Fibroblast of skin of scalp (primary cell): ENCODE data around the gene SLC12A7.

Source experiments
- DNase-seq: peaks from one replicate; pipeline ENCODE4 v3.0.0-alpha.2; 2013

The SLC12A7 gene

DNA sequence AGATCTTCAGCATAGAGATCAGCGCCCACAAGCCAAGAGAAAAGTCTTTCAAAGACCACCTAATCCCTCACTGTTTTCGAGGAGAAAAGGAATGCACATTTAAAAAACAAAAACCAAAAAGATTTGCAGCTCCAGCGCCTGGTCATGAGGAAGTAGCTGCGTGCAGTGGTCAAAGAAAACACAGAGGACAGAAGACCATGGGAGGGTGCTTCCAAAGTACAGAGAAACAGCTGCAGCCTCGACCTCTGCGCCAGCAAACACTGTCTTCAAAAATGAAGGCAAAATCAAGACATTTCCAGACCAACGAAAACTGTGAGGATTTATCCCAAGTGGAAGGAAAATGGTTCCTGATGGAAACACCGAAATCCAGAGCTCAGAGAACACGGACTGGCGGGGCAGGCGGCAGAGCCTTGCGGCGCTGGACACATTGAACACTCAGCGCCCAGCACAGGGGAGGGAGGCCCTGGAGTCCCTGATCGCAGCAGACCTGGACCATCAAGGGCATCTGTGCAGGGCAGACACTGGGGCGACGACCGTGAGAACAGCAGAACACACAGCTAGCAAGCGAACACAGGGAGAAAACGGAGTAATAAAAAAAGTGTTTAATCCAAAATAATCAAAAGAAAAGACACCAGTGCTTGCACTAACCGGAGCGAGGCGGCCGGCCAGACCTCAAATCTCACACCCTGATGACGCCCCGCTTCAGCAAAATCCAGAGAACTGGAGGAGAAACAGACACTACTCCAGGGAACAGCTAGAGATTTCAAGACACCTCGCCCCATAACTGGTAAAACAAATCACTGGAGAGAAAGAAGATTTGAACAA lies 12.6 kb upstream of the SLC12A7 start:
- DNase-seq, result no peak

DNA sequence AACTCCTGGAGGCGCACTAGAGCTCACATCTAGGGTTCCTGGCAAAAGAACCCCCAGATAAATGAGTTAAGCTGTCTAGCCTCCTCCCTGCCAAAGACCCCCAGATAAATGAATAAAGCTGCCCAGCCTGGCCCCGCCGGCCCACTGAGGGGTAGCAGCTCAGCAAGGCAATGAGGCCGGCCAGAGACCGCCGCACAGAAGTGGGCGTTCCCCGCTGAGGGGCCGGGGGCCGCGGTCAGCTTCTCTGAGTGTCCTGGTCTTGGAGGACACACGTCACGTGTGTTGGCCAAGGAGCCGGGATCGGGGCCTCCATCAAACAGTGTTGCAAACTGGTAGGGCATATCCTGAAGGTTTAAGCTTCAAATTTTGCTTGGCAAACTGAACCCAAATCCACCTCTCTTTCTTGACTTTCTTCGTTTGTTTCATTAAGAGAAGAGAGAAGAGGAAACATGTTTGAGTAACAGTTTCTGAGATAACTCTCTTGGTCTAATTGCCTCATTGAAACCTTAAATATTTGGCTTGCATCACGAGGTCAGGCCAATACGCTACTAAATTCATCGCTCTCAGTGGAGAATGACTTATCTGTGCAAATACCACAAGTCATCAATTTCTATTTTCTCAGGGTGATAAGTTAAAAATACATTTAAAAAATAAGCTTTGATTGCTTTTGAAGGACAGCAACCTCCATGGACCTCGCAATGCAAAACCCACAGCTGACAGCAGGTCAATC lies 11.7 kb upstream of the SLC12A7 start:
- no peak for DNase-seq

DNA sequence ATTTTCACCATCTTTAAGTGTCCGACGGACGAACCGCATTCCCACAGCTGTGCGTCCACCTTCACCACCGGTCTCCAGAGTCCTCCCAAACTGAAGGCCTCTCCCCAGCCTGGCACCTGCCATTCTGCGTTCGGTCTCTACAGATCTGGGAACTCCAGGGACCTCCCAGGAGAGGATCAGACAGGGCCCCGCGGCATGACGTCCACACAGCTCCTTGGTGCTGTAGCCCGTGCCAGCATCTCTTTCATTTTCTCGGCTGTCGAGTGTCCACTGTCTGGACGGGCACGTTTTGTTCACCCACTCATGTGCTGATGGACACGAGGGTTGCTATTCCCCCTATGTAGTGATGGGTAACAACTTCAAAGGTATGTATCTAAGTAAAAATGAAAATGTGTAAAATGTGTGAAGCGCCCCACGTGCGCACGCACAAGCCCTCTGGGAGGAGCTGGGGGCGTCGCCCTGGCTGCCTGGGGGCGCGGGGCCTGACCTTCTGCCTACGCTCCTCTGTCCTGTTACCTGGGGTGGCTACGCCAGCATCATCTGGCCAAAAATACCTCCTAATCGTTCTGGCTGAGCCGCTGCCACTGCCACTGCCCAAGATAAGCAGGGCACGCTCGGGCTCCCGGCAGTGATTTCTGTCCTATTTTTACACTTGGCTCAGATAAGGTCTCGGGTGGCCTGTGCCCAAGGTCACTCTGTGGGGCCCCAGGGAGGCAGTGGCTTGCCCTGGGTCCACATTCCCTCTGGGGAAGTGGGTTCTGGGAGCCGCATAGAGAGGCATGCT lies 10.8 kb upstream of the SLC12A7 start:
- DNase-seq, result no peak

DNA sequence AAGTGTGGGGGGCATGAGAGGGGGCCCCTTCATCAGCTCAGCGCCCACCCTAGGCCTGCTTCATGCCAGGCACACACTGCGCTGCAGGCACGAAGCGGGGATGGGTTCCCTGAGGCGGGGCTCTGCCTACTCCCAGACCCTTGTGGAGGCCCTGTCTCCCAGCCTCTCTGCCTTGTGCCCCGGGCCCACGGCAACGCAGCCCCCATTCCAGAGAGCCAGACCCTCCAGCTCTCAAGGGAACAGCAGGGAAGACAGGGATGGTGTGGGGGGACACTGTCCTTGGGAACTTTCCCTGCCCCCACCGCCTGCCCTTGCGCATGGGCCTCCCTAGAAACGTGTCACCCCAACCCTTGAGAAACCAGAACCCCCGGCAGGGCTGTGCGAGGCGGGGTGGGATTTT lies 10.0 kb upstream of the SLC12A7 start:
- DNase-seq, result no peak

DNA sequence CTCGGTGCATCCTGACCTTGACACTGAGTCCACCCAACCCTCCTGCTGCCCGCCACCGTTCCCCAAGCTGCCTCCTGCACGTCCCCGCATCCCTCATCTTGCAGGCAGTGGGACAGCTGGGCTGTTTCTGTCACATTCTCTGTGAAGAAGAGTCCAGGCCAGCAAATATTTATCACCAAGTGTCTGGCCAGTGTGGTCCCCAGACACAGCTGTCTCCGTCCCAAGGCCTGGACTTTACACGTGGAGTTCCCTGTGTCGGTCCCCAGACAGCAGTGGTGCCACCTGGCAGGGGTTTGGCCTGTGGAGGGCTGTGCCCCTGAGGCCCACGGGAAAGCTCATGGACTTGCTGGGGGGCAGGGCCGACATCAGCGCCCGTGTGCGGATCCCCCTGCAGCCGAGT lies 9.2 kb upstream of the SLC12A7 start:
- no peak for DNase-seq

DNA sequence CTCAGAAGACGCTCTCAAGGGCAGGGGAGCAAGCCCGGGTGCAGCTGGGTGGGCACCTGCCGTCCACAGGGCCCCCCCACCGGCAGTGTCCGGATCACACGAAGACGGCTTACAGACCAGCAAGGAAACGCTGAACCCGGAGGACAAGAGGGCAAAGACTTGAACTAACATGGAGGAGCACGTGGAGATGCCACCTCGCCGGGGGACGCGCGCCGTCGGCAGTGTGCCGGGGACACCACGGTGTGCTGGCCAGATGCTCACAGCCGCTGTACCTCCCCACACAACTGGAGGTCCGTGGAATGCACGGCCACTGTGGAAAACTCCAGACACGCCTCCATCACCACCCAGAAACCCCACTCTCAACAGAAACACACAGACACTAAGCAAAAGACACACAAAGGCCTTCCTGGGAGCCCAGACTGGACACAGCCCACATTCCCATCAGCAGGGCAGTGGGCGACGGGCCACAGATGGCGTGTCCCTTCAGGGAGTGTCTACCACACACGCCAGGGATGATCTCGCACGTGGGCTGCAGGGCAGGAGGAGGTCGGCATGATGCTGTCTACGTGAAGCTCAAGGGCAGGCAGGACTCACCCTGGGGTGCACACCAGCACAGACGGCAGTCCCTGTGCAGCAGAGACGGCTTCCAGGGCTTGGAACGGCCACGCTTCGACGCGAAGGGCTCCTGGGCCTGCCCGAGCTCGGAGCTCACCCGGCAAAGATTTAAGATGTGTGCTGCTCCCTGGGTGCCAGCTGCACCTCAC lies 8.6 kb upstream of the SLC12A7 start:
- no peak for DNase-seq

DNA sequence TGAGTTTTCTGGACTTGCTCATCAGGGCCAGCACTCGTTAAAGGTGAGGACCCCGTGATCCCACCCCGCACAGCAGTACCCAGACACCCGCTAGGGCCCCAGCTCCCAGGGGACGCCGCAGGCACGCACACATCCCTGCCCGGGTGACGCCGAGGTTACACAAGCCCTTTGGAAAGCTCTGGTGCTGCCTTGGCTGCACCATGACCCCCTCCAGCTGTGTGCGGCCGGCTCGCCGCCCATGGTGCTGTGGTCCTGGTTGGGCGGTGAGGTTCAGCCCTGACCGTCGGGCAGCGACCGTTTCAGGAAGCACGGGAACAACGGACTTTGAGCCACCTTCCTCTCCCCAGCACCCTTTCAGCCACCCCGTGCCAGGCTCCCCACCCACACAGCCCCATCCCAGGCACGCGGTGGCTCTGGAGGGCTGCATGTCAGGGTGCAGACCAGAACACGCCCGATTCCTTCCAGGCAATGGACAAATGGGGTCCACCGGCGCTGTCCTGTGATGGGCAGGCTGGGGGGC lies 7.5 kb upstream of the SLC12A7 start:
- no peak for DNase-seq

DNA sequence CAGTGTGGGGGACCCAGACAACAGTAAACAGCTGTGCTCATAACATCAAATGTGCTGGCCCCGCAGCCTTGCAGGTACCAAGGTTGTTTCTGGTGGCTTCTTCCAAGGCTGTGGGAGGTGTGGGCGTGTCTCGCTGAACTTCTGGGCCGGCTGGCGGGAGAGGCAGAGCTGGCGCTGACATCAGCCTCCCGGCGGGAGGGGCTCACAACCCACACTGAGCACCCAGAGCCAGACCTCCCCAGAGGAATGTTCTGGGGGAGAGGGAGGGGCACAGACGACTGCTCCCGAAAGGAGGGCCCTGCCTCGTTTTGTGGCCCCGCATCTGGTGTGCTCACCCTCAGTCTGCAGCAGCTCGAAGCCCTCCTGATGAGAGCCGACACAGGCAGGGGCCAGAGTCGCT lies 6.9 kb upstream of the SLC12A7 start:
- DNase-seq, result no peak

DNA sequence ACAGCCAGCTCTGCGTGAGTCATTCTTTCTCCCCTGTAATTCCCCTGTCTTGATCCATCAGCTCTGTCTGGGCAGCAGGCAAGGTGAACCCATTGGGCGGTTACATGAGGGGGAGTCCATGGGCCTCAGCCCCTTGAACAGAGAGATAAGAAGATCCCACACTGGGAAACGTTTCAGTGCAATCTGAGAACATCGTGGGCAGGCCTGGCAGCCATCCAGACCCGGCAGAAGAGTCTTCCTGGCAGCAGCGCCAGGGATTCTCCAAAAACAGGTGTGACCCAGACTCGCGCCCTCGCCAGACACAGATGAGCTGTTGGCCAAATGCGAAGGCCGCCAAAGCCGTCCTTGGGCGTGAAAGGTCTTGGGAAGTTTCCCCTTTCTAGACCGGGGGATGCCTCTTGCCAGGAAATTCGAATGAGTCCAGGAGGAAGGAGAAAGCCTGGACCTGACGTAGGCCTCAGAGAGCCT lies 6.4 kb upstream of the SLC12A7 start:
- DNase-seq, result no peak

DNA sequence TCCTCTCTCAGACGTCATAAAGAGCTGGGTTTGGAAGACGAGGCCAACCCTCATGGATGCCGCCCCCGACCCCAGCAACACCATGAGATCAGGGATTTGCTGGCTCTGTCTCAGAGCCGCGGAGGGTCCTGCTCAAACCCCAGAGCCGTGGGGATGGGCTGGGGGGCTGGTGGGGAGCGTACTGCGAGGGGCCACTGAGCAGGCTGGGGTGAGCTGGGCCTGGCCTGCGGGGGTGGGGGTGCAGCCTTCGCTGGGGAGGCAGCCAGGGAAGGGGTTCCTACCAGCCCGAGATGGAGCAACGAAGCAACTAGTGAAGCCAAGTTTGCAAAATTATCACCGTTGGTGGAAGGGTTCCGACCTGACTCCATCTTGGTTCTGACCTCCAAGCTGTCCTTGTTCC lies 5.1 kb upstream of the SLC12A7 start:
- no peak for DNase-seq

DNA sequence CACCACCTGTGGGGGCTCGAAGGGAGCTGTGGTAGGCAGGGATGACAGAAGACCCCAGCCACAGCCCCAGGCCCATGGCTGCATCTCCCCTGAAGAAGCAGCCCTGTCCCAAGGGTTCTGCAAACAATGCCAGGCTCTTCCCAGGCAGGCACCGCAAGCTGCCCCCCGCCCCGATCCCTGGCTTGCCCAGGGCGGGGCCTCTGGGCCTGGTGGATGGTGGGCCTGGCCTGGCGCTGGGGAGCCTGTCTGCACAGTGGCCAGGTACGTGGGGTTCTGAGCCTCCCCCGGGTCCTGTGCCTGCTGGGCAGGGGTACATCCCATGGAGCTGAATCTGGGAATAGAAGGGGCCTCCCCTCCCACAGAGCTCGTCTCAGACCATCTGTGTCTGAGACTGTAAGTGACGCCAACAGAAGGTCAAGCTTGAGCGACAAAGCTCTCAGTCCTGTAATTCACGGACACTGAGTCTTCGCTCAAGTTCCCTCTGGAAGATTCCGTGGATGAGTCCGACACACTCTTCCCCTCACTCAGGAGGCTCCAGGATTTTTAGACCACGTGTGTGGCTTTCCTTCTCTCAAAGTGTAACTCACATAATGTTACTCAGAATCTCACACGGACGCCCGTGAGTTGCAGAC lies 4.4 kb upstream of the SLC12A7 start:
- DNase-seq, result no peak

DNA sequence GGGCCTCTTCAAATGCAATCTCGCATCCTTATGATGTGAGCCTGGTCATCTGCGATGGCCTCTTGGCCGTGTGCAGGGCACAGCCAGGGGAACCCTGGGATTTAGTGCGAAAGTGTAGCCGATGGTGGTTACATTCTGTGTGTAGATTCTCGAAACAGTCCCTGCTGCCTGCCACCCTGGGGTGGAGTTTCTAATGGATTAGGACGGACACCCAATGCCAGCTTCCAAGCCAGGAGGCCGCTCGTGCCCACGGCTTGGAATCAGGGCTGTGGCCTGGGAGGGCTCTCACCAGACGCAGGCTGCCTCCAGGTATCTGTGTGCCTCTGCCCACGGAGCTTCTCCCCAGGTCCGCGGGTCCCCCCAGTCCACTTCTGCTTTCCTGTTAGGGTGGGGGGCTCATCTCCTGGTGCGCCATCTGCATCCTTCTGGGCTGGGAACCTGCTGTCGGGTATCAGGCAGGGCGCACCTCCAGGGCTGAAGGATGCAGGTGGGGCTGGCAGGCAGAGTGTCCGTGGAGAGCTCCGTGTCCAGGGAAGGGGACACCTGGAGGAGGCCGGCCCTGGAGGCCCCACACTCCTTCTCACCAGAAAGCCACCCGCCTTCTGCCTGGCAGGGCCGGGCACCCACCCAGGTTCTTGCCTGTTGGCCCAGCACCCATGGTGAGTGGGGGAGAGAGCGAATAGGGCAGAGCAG lies 3.4 kb upstream of the SLC12A7 start:
- no peak for DNase-seq

DNA sequence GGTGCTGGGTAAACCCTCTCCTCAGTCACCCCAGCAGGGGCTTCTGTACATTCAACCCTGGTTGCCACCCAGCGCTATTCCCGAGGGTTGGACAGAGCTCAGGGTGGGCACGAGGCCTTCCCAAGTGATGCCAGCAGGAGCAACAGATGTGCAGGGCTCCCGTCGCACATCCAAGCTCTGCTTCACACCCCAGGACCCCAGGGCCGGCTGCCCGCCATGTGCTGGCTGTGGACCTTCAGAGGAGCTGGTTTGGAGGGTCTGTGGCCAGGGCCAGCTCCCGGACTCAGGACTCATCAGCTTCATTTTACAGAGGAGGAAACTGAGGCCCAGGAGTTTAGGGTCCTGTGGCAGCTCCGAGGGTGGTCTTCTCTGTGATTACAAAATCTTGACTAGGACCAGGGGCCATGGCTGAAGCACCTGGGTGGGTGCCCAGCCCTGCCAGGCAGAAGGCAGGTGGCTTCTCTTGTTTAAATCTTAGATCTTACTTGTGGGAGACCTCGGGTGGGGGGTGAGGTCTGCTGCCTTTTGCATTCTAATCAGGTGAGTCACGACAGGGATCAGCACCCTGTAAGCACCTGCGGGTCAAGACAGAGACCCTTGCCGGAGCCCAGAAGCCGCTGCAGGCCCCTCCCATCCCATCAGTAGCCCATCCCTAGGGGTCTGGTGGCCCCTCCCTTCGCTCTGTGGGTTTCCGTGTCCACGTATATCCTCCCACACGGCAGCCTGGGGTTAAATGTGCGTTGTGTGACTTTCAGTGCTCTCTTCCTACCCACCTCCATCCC lies 2.1 kb upstream of the SLC12A7 start:
- no peak for DNase-seq

DNA sequence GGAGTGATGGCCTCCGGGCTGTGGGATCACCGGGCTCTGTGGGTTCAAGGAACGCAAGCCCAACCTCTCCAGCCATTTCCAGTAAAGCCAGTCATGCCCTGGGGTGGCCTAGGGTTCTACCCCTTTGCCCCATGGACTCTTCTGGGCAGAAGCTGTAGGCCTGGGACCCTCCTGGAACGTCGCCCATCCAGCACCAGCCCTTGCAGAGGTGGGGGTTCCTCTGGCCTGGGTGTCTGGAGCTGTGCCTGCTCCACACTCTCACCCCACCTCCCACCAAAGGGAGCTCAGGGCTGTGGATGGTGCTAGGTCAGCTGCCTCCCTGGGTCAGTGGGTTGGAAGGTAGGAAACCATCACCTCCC lies 1.4 kb upstream of the SLC12A7 start:
- DNase-seq, result no peak

DNA sequence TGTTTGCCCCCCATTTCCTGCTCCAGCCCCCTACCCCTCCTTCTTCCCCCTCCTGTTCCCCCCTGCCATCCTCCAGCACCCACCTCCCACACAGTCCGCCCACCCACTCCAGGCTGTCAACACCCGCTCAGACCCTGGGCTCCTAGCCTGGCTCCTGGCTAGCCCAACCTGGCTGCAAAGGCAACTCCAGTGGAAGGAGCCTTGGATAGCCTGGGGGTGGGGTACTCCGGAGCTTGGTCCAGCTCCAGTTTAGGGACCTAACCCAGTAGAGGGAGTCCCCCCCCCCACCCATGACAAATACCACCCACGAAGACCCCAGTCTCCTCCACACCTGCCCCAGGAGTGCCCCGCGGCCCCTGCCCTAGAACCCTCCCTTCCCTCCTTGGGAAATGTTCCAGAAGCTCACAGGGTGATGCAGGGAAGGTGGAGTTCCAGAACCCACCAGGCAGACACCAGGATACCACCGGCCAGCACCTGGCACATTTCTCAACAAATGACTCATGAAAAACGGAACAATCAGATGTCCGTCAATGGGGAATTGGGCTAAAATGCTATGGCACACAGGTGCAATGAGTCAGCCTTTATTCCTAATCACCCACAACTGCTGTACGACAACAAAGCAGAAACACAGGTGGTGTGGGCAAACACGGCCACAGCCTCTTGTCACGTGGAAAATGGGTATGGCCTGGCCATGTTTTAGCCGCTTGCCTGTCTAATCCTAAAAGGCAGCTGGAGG lies 901 bp upstream of the SLC12A7 start:
- DNase-seq, result no peak

DNA sequence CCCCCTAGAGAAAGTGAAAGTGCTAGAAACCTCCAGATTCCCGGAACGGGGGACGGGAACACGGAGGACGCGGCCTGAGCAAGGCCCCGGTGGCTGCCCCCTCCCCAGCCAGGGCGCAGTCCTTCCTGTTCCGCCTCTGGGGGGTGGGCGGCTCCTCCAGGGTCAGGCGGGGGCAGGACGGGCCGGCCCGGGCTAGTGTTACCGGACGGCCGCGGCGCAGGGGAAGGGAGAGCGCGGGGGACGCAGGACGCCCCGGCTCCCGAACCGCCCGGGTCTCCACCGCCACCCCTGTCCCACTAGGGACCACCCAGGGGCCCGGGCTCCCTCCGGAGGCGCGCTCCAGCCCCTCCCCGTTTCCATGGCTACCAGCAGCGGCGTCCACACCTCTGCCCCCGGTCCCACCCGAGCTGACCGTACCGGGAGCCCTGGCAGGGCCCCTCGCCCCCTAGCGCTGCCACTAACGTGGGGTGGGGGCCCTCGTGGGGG lies 579 bp downstream of the SLC12A7 start:
- DNase-seq, result no peak

DNA sequence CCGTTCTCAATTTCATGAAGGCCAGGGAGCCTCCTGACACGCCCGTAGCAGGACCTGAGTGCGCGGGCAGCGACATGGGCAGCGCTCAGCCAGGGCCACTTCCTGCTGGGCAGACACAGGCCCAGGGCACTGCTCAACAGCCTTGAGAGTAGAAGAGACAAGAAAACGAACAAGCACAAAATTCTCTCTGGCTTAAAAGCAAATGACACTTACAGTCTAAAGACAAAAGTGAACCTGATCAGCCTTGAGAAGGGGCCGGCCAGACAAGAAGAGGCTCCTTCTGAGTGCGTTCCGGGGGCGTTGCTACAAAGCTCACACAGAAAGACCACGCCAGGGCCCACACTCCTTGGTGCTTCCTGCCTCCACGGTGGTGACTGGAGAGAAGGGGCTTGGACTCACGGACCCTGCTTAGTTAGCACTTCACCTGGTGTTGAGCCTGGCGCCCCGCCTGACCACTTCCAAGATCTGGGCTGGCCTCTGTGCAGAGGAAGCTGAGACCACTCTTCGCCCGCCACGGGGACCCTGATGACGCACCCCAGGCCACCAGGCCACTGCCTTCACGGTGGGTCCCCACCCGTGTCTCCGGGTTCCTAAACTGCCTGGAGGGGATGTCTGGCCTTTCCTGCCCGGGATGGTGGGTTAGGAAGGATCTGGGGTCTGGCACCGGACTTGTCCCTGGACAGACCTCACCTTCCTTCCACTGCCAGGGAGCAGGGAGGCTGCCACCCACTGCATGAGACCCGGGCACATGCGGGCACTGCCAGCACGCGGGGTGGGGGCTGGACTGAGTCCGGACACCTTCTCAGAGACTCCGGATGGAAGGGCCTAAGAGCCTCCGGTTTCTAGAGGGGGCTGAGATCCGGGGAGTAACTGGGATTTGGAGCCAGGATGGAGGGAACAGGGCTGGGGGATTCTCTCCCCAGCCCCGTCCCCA lies 1.3 kb downstream of the SLC12A7 start:
- DNase-seq, result no peak
